Measurements from ENCODE around the gene MTIF2. TPM values are rescaled to one million over a fixed set of nuclear protein-coding genes. Genes with fewer than 3 reads are reported as not detected.

MTIF2 gene, protein sequence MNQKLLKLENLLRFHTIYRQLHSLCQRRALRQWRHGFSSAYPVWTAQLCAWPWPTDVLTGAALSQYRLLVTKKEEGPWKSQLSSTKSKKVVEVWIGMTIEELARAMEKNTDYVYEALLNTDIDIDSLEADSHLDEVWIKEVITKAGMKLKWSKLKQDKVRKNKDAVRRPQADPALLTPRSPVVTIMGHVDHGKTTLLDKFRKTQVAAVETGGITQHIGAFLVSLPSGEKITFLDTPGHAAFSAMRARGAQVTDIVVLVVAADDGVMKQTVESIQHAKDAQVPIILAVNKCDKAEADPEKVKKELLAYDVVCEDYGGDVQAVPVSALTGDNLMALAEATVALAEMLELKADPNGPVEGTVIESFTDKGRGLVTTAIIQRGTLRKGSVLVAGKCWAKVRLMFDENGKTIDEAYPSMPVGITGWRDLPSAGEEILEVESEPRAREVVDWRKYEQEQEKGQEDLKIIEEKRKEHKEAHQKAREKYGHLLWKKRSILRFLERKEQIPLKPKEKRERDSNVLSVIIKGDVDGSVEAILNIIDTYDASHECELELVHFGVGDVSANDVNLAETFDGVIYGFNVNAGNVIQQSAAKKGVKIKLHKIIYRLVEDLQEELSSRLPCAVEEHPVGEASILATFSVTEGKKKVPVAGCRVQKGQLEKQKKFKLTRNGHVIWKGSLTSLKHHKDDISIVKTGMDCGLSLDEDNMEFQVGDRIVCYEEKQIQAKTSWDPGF
- total RNA-seq: 10 to 100 TPM in 1 of 2 donors, 1 to 10 TPM in 1; 8.1 to 24.3 TPM

DNA sequence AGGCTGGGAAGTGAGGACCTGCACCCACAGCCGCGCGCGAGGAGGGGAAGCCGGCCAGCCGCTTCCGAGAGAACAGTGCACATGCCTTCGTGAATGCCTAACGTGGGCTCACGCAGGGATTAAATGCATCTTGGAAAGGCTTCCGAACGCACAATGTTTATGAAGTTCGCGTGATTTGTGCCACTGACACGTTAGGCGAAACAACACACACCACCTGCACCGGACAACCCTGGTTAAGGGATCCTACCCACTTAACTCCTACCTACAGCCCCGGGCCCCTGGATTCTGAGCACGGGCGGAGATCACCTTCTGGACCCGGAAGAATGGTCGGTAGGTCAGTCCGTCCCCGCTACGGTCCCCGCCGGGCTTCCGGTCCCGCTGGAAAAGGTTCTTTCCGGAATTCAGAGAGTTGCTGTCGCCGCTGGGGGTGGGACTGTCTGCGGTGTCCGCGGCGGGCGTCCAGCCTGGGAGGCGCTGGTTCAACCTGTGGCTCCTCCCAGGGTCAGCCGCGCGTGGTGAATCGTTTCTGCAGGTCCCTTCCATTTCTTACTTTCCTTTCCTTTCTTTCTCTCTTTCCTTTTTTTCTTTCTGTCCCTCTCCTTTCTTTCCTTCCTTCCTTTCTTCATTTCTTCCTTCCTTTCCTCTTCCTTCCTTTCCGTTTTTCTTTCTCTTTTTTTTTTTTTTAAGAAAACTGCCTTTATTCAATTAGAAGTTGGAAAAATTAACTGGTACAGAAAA lies at the start of gene MTIF2:
Gene MTIF2 (minus strand): TSS at position 325 of the 738 bp plus-strand sequence. CDS start 5,373 bp downstream, outside the sequence.
- Histone ChIP-seq H3K4me1 (ENCODE audit: control insufficient read depth in 1 of 2, low read depth in 2 of 2) (peaks cover 4 to 14% of the 10 kb centered on the region in 2 donors), H3K4me3 (peak within 1 kb of the TSS; percentile 81), H3K27me3 (replicated peaks; ENCODE audit: insufficient read depth) (no peaks in the 10 kb centered on the region), H3K36me3 (peaks cover 17% of the 10 kb centered on the region), H3K27ac (peak within 1 kb of the TSS; percentile 81 to 88), H3K9me3 (no peaks in the 10 kb centered on the region)
- DNase-seq (ENCODE audit: low spot score): peak; percentile 87
- ATAC-seq (ENCODE audit: insufficient number of reproducible peaks, low FRiP score, low read depth): peak; percentile 98
- TF ChIP-seq, protein P1, sequence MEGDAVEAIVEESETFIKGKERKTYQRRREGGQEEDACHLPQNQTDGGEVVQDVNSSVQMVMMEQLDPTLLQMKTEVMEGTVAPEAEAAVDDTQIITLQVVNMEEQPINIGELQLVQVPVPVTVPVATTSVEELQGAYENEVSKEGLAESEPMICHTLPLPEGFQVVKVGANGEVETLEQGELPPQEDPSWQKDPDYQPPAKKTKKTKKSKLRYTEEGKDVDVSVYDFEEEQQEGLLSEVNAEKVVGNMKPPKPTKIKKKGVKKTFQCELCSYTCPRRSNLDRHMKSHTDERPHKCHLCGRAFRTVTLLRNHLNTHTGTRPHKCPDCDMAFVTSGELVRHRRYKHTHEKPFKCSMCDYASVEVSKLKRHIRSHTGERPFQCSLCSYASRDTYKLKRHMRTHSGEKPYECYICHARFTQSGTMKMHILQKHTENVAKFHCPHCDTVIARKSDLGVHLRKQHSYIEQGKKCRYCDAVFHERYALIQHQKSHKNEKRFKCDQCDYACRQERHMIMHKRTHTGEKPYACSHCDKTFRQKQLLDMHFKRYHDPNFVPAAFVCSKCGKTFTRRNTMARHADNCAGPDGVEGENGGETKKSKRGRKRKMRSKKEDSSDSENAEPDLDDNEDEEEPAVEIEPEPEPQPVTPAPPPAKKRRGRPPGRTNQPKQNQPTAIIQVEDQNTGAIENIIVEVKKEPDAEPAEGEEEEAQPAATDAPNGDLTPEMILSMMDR (IDR thresholded peaks at IDR 0.05): no peak

DNA sequence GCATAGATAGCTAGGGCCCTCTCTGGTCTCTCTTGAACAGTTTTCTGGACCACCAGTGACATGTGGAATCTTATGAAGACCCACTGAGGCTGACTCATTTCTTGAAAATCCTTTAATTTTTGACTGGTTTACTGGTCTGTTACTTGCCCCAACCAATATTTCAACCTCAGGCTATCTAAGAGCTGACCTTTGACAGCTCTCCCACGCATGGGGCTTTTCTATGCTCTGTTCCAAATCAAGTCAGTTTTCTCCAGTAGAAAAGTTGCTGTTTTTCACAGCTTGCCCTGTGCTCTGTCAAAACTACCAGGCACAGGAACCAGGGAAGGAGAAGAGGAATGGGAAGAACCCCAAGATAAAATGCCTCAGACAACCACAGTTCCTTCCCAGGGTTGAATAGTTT lies 46.0 kb upstream of the MTIF2 start:
- Histone ChIP-seq H3K36me3 (peaks cover 16% of the 10 kb centered on the region), H3K4me3 (no peak overlapping the region), H3K27me3 (replicated peaks; ENCODE audit: insufficient read depth) (no peaks in the 10 kb centered on the region), H3K27ac (no peak overlapping the region), H3K4me1 (ENCODE audit: control insufficient read depth in 1 of 2, low read depth in 2 of 2) (no peaks in the 10 kb centered on the region), H3K9me3 (no peaks in the 10 kb centered on the region)
- no peak for ATAC-seq (ENCODE audit: insufficient number of reproducible peaks, low FRiP score, low read depth)
- DNase-seq (ENCODE audit: low spot score): no peak
- TF ChIP-seq, protein P1 (IDR thresholded peaks at IDR 0.05): no peak

DNA sequence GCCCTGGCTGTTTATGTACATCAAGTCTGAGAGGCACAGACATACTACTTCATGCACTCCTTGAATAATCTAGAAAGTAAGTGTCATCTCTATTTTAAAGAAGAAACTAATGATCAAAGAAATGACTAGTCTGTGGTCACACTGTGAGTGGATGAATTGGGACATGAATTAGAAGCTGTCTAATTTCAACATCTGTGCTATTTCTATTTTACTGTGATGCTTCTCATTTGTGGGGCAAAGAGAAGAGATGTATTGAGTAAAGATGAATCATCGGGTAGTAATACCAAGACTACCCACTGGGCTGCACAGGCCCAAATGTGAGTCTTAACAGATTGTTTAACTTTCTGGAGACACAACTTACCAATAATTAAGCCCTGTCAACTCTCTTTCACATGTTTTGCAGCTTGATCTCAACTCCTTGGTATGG lies 42.4 kb upstream of the MTIF2 start:
- H3K9me3 ChIP-seq: no peaks in the 10 kb centered on the region
- no peak overlapping the region for H3K4me3 ChIP-seq
- H3K27me3 ChIP-seq (replicated peaks; ENCODE audit: insufficient read depth): no peaks in the 10 kb centered on the region
- H3K27ac ChIP-seq: no peak overlapping the region
- no peaks in the 10 kb centered on the region for H3K4me1 ChIP-seq (ENCODE audit: control insufficient read depth in 1 of 2, low read depth in 2 of 2)
- H3K36me3 ChIP-seq: peaks cover 20% of the 10 kb centered on the region
- ATAC-seq (ENCODE audit: insufficient number of reproducible peaks, low FRiP score, low read depth) (no peak), DNase-seq (ENCODE audit: low spot score) (no peak)
- TF ChIP-seq, protein P1 (IDR thresholded peaks at IDR 0.05): no peak

DNA sequence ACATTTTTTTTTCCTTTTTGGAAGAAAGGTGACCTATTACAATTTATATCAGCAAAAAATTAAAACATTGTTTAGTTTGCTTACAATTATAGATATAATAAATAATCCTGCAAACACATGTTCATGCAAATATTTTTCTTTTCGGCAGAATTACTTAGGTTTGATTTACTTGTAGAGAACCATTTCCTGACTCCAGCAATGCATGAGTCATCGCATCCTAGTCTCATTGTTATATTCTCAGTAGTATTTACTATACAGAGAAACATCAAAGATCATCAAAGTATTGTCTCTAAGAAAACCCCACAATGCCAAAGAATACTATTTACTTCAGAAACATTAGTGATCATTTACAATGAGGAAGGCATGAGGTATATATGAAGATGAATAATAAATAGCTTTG lies 40.4 kb upstream of the MTIF2 start:
- H3K27ac ChIP-seq: no peak overlapping the region
- TF ChIP-seq, protein P1 (IDR thresholded peaks at IDR 0.05): no peak
- no peak overlapping the region for H3K4me3 ChIP-seq
- H3K9me3 ChIP-seq: no peaks in the 10 kb centered on the region
- H3K36me3 ChIP-seq: peaks cover 13% of the 10 kb centered on the region
- DNase-seq (ENCODE audit: low spot score) (no peak), ATAC-seq (ENCODE audit: insufficient number of reproducible peaks, low FRiP score, low read depth) (no peak)
- H3K4me1 ChIP-seq (ENCODE audit: control insufficient read depth in 1 of 2, low read depth in 2 of 2): no peaks in the 10 kb centered on the region
- H3K27me3 ChIP-seq (replicated peaks; ENCODE audit: insufficient read depth): no peaks in the 10 kb centered on the region

DNA sequence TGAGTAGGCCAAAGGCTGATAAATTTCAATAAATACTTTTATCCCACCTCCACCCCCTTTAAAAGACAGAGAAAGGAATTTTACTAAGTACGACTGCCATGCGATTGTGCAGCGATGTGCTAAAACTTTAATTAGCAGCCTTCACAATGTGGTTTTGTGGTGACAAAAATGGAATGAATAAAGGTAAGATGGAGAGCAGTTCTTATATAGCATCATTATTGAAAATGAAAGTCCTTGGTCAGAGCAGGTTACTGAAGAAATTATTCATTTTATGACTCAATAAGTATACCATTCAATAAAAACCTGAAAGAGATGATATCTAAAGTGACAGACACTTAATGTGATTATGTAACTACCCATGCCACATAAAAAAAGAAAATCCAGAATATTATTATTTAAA lies 33.2 kb upstream of the MTIF2 start:
- DNase-seq (ENCODE audit: low spot score) (no peak), ATAC-seq (ENCODE audit: insufficient number of reproducible peaks, low FRiP score, low read depth) (no peak)
- Histone ChIP-seq H3K27me3 (replicated peaks; ENCODE audit: insufficient read depth) (no peaks in the 10 kb centered on the region), H3K36me3 (peaks cover 2% of the 10 kb centered on the region), H3K4me1 (ENCODE audit: control insufficient read depth in 1 of 2, low read depth in 2 of 2) (no peaks in the 10 kb centered on the region), H3K27ac (no peak overlapping the region), H3K9me3 (no peaks in the 10 kb centered on the region), H3K4me3 (no peak overlapping the region)
- TF ChIP-seq, protein P1 (IDR thresholded peaks at IDR 0.05): no peak
